ENCODE data around the gene SRRM2.

Gene SRRM2

GRCh38 chr16:2752035-2752849 is at the start of gene SRRM2:
SRRM2 (plus strand) TSS chr16:2752638; CDS start chr16:2756365, 3,727 bp downstream.
- peak; percentile 89 to 92 for DNase-seq (ENCODE audit: low read depth in 2 of 2)

DNA sequence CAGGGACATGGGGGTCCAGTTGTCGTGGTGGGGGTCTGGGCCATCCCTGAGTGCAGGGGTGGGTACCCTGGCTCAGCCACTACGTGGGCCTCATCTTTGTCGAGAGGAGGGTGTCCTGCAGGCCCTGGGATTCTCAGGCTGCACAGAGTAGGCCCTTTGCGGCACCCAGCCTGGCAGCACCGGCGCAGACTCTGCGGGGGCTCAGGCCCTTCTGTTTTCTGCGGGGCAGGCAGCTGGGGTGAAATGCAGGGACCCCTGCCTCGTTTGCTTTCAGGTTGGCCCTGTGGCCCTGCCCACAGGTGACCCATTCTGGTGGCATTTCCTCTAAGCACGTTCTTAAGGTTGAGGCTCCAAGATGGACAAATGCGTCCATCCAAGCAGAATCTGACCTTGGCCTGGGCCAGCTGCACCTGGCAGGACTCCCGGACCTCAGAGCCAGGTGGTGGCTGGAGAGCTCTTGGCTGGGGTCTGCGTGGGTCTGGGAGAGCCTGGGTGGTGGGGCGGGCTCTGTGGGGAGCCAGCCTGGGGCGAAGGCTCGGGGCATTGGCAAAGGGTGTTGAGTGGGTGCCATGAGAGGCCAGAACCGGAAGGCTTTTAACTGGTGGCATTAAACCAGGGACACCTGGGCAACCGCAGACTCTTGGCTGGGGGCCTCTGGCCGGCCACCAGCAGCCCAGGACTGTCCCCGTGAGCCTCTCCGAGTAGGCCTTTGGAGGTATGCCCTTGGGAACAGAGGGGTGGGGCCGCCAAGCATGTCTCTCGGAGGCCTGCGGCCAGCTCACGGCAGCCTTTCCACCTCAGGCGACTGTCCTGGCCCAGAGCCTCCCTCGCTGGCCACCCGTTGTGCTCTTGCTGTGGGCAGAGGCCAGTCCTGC is 49.3 kb upstream of the SRRM2 start:
- no peak for DNase-seq (ENCODE audit: low read depth in 2 of 2)

GRCh38 chr16:2704166-2704982 is 48.1 kb upstream of the SRRM2 start:
- no peak for DNase-seq (ENCODE audit: low read depth in 2 of 2)

DNA sequence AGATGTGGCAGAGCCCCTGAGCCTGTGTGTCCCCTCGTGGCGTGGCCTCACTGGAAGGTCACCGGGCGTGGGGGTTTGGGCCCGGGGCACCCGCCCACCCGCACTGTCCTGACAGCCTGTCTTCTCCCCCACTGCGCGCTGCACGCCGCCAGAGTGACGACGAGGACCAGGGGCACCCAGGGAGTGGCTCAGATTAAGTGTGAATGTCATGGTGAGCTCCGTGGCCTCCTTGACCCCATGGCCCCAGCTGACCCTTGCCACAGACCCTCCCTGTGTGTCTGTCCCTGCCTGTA is 47.5 kb upstream of the SRRM2 start:
- DNase-seq (ENCODE audit: low read depth in 2 of 2), result no peak

DNA sequence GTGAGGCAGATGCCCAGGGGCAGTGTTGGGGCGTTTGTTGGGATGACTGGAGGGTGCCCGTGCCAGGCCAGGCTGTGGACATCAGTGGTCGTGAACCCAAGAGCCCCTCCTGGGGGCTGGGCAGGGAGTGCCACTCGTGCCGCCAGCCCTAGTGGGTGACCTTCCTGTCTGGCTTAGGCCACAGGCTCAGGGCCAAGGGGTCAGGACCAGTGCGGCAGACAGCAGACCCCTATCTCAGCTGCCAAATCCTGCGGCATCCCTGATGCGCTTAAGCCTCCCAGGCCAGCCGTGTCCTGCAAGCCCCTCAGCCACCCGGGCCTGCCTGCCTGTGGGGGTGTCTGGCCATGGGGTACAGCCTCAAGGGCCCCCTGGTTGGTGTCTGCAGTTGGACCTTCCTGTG is 47.1 kb upstream of the SRRM2 start:
- DNase-seq (ENCODE audit: low read depth in 2 of 2), result no peak

DNA sequence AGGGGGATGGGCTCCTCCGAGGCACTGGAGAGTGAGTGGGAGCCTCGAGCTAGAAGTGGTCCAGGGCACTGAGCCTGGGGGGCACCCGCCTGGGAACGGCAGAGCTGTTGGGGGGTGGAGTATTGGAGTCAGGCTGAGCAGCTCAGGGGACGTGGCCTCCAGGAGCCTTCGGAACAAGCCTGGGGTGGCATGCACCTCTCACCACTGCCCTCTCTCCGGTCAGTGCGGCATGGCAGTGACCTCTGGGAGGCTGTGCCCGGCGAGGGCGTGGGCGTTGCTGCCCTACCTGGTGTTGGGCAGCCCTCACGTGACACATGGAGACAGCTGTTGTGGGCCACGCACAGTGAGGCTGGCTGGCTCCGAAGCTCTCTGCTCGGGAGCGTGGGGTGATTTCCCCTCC is 46.4 kb upstream of the SRRM2 start:
- no peak for DNase-seq (ENCODE audit: low read depth in 2 of 2)

- DNase-seq (ENCODE audit: low read depth in 2 of 2), result no peak
Measured at GRCh38 chr16:2706611-2707311, 45.7 kb upstream of the SRRM2 start.

- DNase-seq (ENCODE audit: low read depth in 2 of 2), result no peak
Measured at GRCh38 chr16:2707368-2708289, 44.8 kb upstream of the SRRM2 start.

GRCh38 chr16:2708290-2708639 is 44.2 kb upstream of the SRRM2 start:
- no peak for DNase-seq (ENCODE audit: low read depth in 2 of 2)

DNA sequence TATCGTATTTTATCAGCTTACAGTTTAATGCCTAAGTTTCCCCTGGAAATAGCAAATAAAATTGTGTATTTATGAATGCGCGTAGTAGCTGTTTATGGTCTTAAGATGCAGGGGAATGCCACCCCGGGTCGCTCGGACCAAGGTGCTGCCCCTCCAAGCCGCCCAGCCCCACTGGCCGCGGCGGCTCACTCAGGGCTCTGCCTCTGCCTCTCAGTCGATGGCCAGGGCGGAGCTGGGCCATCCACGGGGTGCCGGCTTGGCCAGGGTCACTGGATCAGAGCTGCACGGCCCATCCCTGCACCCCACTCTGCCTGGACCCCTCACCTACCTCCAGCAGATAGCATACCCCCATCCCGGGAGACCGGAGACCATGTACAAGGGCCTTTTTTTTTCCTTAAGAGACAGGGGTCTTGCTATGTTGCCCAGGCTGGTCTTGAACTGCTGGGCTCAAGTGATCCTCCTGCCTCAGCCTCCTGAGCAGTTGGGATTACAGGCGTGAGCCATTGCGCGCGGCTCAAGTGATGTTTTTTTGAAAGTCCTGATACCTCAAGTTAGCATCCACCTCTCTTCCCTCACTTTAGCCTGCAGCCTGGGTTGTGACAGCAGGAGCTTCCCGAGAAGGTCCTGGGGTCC is 43.4 kb upstream of the SRRM2 start:
- no peak for DNase-seq (ENCODE audit: low read depth in 2 of 2)

GRCh38 chr16:2709588-2709984 is 42.9 kb upstream of the SRRM2 start:
- no peak for DNase-seq (ENCODE audit: low read depth in 2 of 2)

- no peak for DNase-seq (ENCODE audit: low read depth in 2 of 2)
Measured at GRCh38 chr16:2710021-2710710, 42.3 kb upstream of the SRRM2 start.

GRCh38 chr16:2710711-2711231 is 41.7 kb upstream of the SRRM2 start:
- no peak for DNase-seq (ENCODE audit: low read depth in 2 of 2)

- no peak for DNase-seq (ENCODE audit: low read depth in 2 of 2)
Measured at GRCh38 chr16:2711370-2712062, 40.9 kb upstream of the SRRM2 start.

DNA sequence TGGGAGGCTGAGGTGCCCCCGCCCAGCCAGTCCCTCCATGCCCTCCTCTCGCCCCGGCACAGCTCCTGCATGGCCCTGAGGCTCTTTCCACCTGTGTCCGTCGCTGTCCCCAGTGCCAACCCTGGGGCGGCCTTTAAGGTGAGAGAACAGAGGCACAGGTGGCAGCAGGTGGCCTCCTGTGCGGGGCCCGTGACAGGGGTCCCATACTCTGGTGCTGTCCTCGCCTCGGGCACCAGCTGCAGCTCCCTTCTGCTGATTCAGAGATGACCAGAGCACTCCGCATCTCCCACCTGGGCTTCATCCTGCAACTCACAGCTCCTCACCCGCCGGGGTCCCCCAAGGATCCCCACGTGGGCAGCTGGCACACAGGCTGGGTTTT is 40.4 kb upstream of the SRRM2 start:
- no peak for DNase-seq (ENCODE audit: low read depth in 2 of 2)

DNA sequence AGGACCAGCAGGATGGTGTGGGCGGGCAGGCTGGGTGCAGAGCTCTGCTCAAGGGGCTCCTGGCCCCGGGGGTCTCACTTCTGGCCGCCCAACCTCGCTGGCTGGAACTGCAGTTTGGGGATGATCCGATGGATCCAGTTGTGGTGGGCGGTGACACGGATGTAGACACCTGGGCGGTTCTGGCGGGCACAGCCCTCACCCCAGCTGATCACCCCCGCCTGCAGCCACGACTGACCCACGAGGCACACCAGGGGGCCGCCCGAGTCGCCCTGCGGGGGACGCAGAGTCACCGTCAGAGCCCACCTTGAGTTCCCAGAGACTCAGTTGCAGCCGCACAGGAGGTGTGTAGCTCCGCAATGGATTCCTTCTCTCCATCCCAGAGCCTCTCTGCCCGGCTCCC is 39.9 kb upstream of the SRRM2 start:
- DNase-seq (ENCODE audit: low read depth in 2 of 2), result no peak

DNA sequence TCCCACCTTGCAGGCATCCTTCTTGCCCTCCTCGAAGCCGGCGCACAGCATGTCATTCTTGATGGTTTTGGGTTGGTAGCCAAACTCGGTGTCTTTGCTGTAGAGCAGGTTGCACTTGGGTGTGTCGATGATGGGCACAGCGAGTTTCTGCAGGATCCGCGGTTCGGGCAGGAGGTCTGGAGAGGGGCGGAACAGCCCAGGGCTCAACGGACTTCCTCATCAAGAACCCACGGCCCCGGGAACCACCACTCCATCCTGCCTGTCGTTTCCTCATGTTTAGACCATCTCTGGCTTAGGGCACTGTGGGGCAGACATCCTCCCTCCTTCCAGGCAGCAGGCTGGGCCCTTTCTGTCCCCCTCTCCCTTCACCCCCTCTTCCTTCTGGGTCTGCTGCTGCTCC is 38.9 kb upstream of the SRRM2 start:
- no peak for DNase-seq (ENCODE audit: low read depth in 2 of 2)

DNA sequence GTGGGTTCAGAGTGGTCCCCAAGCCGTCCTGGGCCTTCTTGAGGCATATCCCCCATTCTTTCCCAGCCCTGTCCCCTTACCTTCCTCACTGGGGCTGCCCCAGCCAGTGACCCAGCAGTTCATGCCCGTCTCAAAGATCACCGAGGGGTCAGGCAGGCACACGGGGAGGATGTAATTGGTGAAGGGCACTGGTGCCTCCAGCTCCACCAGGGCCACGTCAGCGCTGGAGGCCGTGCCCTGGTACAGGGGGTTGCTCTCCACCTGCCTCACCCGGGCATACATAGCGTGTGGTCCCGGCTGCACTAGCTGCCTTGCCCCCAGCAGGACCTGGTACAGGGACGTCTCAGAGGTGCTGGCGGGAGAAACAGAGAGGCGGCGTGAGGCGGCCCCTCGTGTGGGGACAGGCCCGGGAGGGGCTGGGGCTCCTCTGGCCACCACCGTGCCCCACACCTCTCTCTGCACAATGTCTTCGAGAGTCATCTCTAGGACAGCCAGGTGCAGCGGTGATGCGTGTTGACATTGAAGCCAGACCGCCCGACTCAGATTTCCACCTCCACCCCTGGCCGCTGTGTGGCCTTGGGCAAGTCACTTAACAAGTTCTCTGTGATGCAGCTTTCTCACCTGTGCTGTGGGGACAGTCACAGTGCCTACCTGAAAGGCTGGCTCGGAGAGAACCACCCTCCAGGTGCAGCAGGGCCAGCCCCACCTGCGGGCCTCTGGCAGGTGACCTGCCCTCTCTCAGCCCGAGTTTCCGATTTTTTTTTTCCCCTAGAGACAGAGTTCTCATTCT is 38.3 kb upstream of the SRRM2 start:
- no peak for DNase-seq (ENCODE audit: low read depth in 2 of 2)

All from activated CD4-positive, alpha-beta T cell treated with anti-CD3 and anti-CD28 coated beads for 24 hours (primary cell).